ENCODE data around the gene APBB1IP. TPM values are rescaled to one million over a fixed set of nuclear protein-coding genes. Genes with fewer than 3 reads are reported as not detected.

APBB1IP gene
- total RNA-seq, 4 donors from 2014 or later = 0.34 to 3.0 (median 2.3) TPM

DNA sequence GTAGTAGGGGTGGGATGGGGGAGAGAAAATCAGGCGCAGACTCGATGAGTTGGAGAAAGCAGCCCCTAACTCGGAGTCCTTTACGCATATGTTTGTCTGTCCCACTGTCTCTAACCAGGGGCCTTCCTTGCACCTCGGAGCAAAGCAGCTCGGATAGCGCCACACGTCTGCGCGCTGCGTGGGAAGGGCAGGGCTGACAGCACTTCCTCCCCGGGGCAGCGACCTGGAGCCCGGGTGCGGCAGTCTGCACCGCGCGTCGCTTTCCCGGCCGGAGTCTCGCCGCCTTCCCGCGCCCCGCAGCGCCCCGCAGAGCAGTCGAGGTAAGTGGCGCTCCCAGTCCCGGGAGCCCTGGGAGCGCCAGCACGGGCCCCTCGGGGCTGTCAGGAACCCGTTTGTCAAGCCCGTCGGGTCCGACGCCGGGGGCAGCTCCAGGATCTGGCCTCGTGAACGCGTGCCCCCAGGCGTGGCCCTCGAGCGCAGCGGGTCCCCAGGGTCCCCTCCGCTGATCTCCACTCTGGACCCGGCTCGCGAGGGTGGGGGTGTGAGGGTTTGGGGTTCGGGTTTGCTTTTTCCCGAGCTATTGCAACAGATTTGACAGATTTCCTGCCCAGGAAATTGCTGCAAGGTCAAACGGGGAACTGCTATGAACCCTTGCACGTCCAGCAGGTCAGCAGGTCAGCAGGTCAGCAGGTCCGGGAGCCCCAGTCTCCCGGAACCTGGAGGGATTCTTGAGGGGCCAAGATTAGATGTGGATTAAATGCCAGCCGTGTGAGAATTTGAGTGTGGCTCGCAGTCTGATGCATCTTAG is 597 bp downstream of the APBB1IP start:
- H3K4me3 ChIP-seq (ENCODE audit: low read depth, poor library complexity, severe bottlenecking) = peak overlapping the region; percentile 19
- intact Hi-C loops (cut with DNase I; ENCODE audit: low total_unique reads) = no loop called here
- TF ChIP-seq, protein P1, sequence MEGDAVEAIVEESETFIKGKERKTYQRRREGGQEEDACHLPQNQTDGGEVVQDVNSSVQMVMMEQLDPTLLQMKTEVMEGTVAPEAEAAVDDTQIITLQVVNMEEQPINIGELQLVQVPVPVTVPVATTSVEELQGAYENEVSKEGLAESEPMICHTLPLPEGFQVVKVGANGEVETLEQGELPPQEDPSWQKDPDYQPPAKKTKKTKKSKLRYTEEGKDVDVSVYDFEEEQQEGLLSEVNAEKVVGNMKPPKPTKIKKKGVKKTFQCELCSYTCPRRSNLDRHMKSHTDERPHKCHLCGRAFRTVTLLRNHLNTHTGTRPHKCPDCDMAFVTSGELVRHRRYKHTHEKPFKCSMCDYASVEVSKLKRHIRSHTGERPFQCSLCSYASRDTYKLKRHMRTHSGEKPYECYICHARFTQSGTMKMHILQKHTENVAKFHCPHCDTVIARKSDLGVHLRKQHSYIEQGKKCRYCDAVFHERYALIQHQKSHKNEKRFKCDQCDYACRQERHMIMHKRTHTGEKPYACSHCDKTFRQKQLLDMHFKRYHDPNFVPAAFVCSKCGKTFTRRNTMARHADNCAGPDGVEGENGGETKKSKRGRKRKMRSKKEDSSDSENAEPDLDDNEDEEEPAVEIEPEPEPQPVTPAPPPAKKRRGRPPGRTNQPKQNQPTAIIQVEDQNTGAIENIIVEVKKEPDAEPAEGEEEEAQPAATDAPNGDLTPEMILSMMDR (IDR thresholded peaks at IDR 0.05) = no peak
- no peak for TF ChIP-seq POLR2A (IDR thresholded peaks at IDR 0.05)
- DNase-seq (ENCODE audit: low spot score in 2 of 2) = peak in 1 of 2 donors; percentile 85
- 5 to 6% methylated on average over 29 to 30 of the region's 59 CpGs for WGBS, 2 donors

DNA sequence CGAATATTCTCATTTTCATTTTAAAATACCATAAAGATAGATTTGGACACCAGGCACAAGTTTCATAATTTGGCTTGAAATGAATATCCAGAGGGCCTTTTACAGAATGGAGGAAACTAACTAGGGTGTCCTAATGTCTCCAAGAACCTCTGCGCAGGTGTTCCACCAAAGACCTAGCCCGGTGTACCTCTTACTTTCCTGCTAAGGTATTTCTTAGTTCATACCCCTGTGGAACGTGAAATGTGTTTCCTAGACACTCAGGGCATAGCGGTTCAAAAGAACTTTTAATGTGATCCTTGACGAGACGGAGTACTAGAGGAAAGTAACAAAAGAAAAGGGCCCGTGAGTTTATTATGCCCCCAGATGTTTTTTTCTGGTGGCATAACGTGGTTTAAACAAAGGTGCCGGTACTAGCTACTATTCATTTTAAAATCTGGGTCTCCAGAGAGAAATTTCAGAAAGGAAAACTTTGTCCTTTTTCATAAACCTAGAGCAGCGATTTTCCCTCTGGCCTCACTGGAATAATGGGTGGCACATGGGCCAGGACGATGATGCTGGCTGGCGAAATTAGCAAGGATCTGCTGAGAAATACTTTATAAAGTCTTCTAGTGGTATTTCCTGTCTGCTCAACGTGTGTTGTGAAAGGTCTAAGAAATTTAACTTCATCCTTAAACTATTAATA is 1.4 kb downstream of the APBB1IP start:
- TF ChIP-seq POLR2A (IDR thresholded peaks at IDR 0.05) = no peak
- TF ChIP-seq, protein P1 (IDR thresholded peaks at IDR 0.05) = no peak
- intact Hi-C loops (cut with DNase I; ENCODE audit: low total_unique reads) = no loop called here
- WGBS, 2 donors = 61 to 70% methylated on average over 14 of the region's 14 CpGs
- no peak overlapping the region for H3K4me3 ChIP-seq (ENCODE audit: low read depth, poor library complexity, severe bottlenecking)
- DNase-seq (ENCODE audit: low spot score in 2 of 2) = no peak

DNA sequence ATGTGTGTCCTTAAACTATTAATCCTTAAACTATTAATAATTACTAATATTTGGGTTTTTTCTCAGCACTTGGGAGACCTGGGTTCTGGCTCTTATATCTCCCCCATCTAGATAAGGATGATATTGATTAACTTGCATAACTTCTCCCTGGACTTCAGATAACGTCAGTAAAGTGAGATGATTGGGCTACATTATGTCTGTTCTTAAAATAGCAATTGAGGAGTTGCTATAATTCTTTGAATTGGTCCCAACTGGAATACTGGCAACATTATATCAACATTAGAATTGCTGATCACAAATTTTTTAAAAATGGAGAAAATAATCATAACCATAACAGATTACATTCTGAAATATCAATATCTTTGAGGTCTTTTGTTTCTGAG is 1.9 kb downstream of the APBB1IP start:
- DNase-seq (ENCODE audit: low spot score in 2 of 2) = no peak
- no peak overlapping the region for H3K4me3 ChIP-seq (ENCODE audit: low read depth, poor library complexity, severe bottlenecking)
- TF ChIP-seq POLR2A (IDR thresholded peaks at IDR 0.05) = no peak
- TF ChIP-seq, protein P1 (IDR thresholded peaks at IDR 0.05) = no peak
- intact Hi-C loops (cut with DNase I; ENCODE audit: low total_unique reads) = no loop called here
- 35 to 38% methylated on average over 1 of the region's 1 CpG for WGBS, 2 donors

DNA sequence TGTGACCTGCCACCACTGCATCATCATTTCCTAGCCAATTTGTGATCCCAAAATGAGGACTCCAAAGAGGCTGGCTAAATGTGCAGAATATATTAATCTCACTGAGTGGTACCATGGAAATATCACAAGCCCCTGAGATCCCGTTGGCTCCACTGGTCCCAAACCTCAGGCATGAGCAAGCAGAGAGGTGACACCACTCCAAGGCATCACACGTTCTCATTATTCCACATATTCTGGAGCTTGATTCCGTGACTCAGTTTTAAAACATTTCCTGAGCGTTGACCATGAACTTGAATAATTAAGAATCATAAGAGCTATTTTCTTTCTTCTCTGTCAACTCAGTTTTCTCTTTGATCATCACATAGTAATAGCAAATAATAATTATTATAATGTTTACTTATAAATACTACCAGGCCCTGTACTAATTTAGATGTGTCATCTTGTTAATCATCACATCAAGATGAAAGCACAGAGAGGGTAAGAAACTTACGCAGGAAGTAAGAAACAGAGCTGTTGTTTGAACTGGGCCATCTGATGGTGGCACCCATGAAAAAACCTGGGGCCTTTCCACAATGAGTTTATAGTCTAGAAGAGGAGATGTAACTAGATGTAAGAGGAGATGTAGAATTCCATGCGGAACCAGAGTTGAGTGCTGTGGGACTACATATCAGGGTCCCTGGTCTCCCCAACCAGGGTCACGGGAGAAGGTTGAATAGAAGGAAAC is 3.5 kb downstream of the APBB1IP start:
- intact Hi-C loops (cut with DNase I; ENCODE audit: low total_unique reads) = no loop called here
- whole genome bisulfite sequencing, 2 donors = 83 to 87% methylated on average over 7 of the region's 7 CpGs
- DNase-seq (ENCODE audit: low spot score in 2 of 2) = no peak
- TF ChIP-seq, protein P1 (IDR thresholded peaks at IDR 0.05) = no peak
- TF ChIP-seq POLR2A (IDR thresholded peaks at IDR 0.05) = no peak
- H3K4me3 ChIP-seq (ENCODE audit: low read depth, poor library complexity, severe bottlenecking) = no peak overlapping the region

DNA sequence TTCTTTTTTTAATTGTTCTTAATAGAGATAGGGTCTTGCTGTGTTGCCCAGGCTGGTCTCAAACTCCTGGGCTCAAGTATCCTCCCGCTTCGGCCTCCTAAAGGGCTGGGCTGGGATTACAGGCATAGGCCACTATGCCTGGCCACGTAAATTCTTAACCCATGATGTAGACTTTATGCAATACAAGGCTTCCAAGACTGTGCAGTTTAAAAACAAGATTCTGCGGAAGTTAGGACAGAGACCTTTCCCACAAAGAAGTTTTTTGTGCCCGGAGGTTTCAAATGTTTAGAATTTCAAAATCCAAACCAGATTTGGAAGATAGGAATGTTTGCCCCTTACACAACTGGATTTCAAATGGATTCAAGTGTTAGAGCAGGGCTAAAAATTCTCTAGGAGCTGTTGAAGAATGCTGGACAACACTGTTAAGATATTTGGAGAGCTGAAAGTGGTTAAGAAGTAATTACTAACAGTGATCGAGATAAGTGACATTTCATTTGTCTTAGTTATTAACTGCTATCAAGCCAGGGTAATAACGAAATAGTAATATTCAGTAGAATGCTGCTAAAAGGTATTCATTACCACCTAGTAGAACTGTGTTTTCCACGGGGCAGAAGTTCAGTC is 7.4 kb downstream of the APBB1IP start:
- WGBS, 2 donors = 79 to 88% methylated on average over 8 of the region's 8 CpGs
- TF ChIP-seq, protein P1 (IDR thresholded peaks at IDR 0.05) = no peak
- TF ChIP-seq POLR2A (IDR thresholded peaks at IDR 0.05) = no peak
- no peak for DNase-seq (ENCODE audit: low spot score in 2 of 2)
- no peak overlapping the region for H3K4me3 ChIP-seq (ENCODE audit: low read depth, poor library complexity, severe bottlenecking)
- intact Hi-C loops (cut with DNase I; ENCODE audit: low total_unique reads) = no loop called here

Data from lower leg skin (tissue), 4 donors.